Endothelial cell of umbilical vein (primary cell): ENCODE results near the gene PGAM4.

ENCODE experiments used
- CTCF ChIP-seq, 2 donors: IDR thresholded peaks; 1 replicate in 1 of 2; 2 replicates in 1 of 2; pipeline ENCODE4 v1.5.1; 2011; ENCODE audit warnings: low read length in 2 of 2, mild to moderate bottlenecking in 2 of 2, moderate library complexity in 2 of 2, control low read depth in 1 of 2, inconsistent platforms in 1 of 2, low read depth in 1 of 2; ENCODE audit not compliant: insufficient read depth in 1 of 2; ENCODE audit errors: extremely low read depth in 1 of 2
- EZH2 ChIP-seq: IDR thresholded peaks from 2 replicates; pipeline ENCODE4 v1.6.1; 2012; ENCODE audit warnings: borderline replicate concordance, low read depth, mild to moderate bottlenecking, moderate library complexity, low read length, inconsistent platforms; ENCODE audit not compliant: severe bottlenecking
- FOS ChIP-seq: IDR thresholded peaks from 2 replicates; pipeline ENCODE4 v1.6.1; 2011; ENCODE audit warnings: mild to moderate bottlenecking, low read length, moderate library complexity, borderline replicate concordance; ENCODE audit not compliant: insufficient read depth
- GATA2 ChIP-seq: IDR thresholded peaks from 2 replicates; pipeline ENCODE4 v1.7.0; 2011; ENCODE audit warnings: low read depth, mild to moderate bottlenecking, moderate library complexity, mixed read lengths, low read length; ENCODE audit not compliant: insufficient read length, insufficient read depth
- JUN ChIP-seq: IDR thresholded peaks from 2 replicates; pipeline ENCODE4 v1.6.1; 2011; ENCODE audit warnings: borderline replicate concordance, low read depth; ENCODE audit not compliant: insufficient read length, insufficient read depth
- MAX ChIP-seq: IDR thresholded peaks from 2 replicates; pipeline ENCODE4 v1.6.1; 2011; ENCODE audit not compliant: insufficient read depth, insufficient read length
- MYC ChIP-seq: IDR thresholded peaks from one replicate; pipeline ENCODE4 v1.6.1; 2011; ENCODE audit warnings: mild to moderate bottlenecking, low read depth, low read length
- POLR2A ChIP-seq: IDR thresholded peaks from 2 replicates; pipeline ENCODE4 v1.6.1; 2012; ENCODE audit warnings: low read depth, mild to moderate bottlenecking, control low read depth, low read length
- POLR2AphosphoS5 ChIP-seq: IDR thresholded peaks from 2 replicates; pipeline ENCODE4 v1.6.1; 2012; ENCODE audit warnings: low read depth, mild to moderate bottlenecking, control low read depth, low read length, moderate library complexity; ENCODE audit not compliant: insufficient read depth

- TF ChIP-seq GATA2 (no peak), CTCF (IDR thresholded peaks at IDR 0.05; ENCODE audit: extremely low read depth in 1 of 2, insufficient read depth in 1 of 2, low read depth in 1 of 2, low read length in 2 of 2) (no peak), MYC (no peak), POLR2AphosphoS5 (no peak), POLR2A (no peak), EZH2 (no peak), MAX (no peak), FOS (peak; percentile 13), JUN (no peak)
Measured at GRCh38 chrX:77962068-77962902, 7.2 kb downstream of the PGAM4 start.
